HG03196 (cell line): ENCODE data around the gene CHEK1.
A peak's percentile ranks its signal among the peaks of the same experiment; 100 is the strongest.
"Not testable (repeated sequence)": the region's sequence is repeated elsewhere in the genome, so short reads cannot be mapped to it uniquely, and the experiment has no call there.

Experiments
- ATAC-seq: cut with Tn5 transposase; IDR thresholded peaks from one replicate; pipeline ENCODE4 v1.9.1; 2021; ENCODE audit not compliant: unreplicated experiment

The CHEK1 gene

GRCh38 chr11:125624756-125625213, at the start of gene CHEK1:
Gene CHEK1 (plus strand): TSS chr11:125625163. CDS start chr11:125626769, 1,606 bp downstream.
- no peak for ATAC-seq

GRCh38 chr11:125577181-125577580, 47.8 kb upstream of the CHEK1 start:
- ATAC-seq = not testable (repeated sequence)

- no peak for ATAC-seq
Observed at GRCh38 chr11:125578783-125579182, 46.2 kb upstream of the CHEK1 start.

GRCh38 chr11:125579811-125580210, 45.2 kb upstream of the CHEK1 start:
- no peak for ATAC-seq

GRCh38 chr11:125583496-125583895, 41.5 kb upstream of the CHEK1 start:
- no peak for ATAC-seq

- no peak for ATAC-seq
Observed at GRCh38 chr11:125585487-125585886, 39.5 kb upstream of the CHEK1 start.

GRCh38 chr11:125586623-125587022, 38.3 kb upstream of the CHEK1 start:
- ATAC-seq = no peak

GRCh38 chr11:125587480-125587879, 37.5 kb upstream of the CHEK1 start:
- ATAC-seq = no peak

GRCh38 chr11:125588505-125588904, 36.5 kb upstream of the CHEK1 start:
- no peak for ATAC-seq

- ATAC-seq = peak; percentile 12
Observed at GRCh38 chr11:125591649-125592304, 33.2 kb upstream of the CHEK1 start.

GRCh38 chr11:125592305-125593113, 32.5 kb upstream of the CHEK1 start, which contains the start of gene STT3A:
Gene STT3A (plus strand): TSS chr11:125592852. CDS start chr11:125595916, 3,064 bp downstream.
- ATAC-seq = peak; percentile 98

GRCh38 chr11:125593114-125593820, 31.7 kb upstream of the CHEK1 start:
- no peak for ATAC-seq

- ATAC-seq = no peak
Observed at GRCh38 chr11:125594958-125595357, 30.0 kb upstream of the CHEK1 start.

GRCh38 chr11:125600663-125601062, 24.3 kb upstream of the CHEK1 start:
- ATAC-seq = no peak

- no peak for ATAC-seq
Observed at GRCh38 chr11:125603207-125603606, 21.8 kb upstream of the CHEK1 start.

- no peak for ATAC-seq
Observed at GRCh38 chr11:125605417-125605816, 19.5 kb upstream of the CHEK1 start.

- ATAC-seq = no peak
Observed at GRCh38 chr11:125609545-125609944, 15.4 kb upstream of the CHEK1 start.

- ATAC-seq = no peak
Observed at GRCh38 chr11:125618383-125618782, 6.6 kb upstream of the CHEK1 start.

GRCh38 chr11:125621995-125622394, 3.0 kb upstream of the CHEK1 start:
- ATAC-seq = no peak

- no peak for ATAC-seq
Observed at GRCh38 chr11:125623064-125623463, 1.9 kb upstream of the CHEK1 start.

- ATAC-seq = no peak
Observed at GRCh38 chr11:125625225-125625629, 264 bp downstream of the CHEK1 start.
